HepG2 (cell line): ENCODE results near the gene GLOD4. TPM values are rescaled to one million over a fixed set of nuclear protein-coding genes. Genes with fewer than 3 reads are reported as not detected.
A peak's percentile ranks its signal among the peaks of the same experiment; 100 is the strongest.

Source experiments
- ATAC-seq: fragments of 200-7000 bp; cut with Tn5 transposase; 3 replicates; pipeline ENCODE4 v1.9.1; 2020; ENCODE audit warnings: mild to moderate bottlenecking, moderate library complexity
- BruUV-seq: library from RNA; stranded (reverse); fragments of 400-500 nt; replicated peaks from 2 replicates; lab custom pipeline; 2021; lab: Mats Ljungman, UMichigan
- CTCF ChIA-PET: fragments of 300-600 bp; formaldehyde crosslinking; extraction: SDS; loops from one replicate; lab custom pipeline; 2021; ENCODE audit warnings: low total read pairs, inconsistent platforms, low intra/inter-chr PET ratio; lab: Yijun Ruan, JAX
- POLR2A ChIA-PET: fragments of 350-600 bp; sonication (Branson Sonifier 250); formaldehyde crosslinking; loops from one replicate; lab custom pipeline; 2020; ENCODE audit warnings: antibody characterized with exemption, inconsistent platforms; lab: Yijun Ruan, JAX
- DNase-seq: peaks from one replicate; pipeline ENCODE4 v3.0.0-alpha.2; 2015; ENCODE audit warnings: low spot score
- FAIRE-seq: peaks from 3 replicates; lab custom pipeline; 2011; peaks lifted over from hg19 to GRCh38; lab: Jason Lieb, UNC
- H2AFZ ChIP-seq: one replicate; pipeline ENCODE4 v1.6.1; 2011; ENCODE audit warnings: low read length, inconsistent platforms
- H3K27ac ChIP-seq: fragments of 300-600 bp; 3 replicates; pipeline ENCODE4 v1.8.0; 2011; ENCODE audit warnings: mixed run types, mild to moderate bottlenecking, mixed read lengths, low read length, inconsistent platforms; ENCODE audit not compliant: insufficient read depth; ENCODE audit errors: extremely low read length
- H3K27me3 ChIP-seq, 2 experiments: fragments of 200-600 bp in 1 of 2; 2 replicates in 1 of 2; 3 replicates in 1 of 2; pipeline versions ENCODE4 v1.6.0 to v1.8.0; 2011; ENCODE audit warnings: low read length in 2 of 2, mild to moderate bottlenecking in 2 of 2, moderate library complexity in 2 of 2, inconsistent platforms in 1 of 2; ENCODE audit not compliant: insufficient read depth in 2 of 2, control insufficient read depth in 1 of 2
- H3K36me3 ChIP-seq, 2 experiments: fragments of 200-600 bp in 1 of 2; replicated peaks in 1 of 2; 2 replicates in 1 of 2; 3 replicates in 1 of 2; pipeline versions ENCODE4 v1.5.1 to v1.8.0; 2011; ENCODE audit warnings: low read length in 2 of 2, inconsistent platforms in 1 of 2; ENCODE audit not compliant: insufficient read depth in 2 of 2, control insufficient read depth in 1 of 2
- H3K4me1 ChIP-seq: 2 replicates; pipeline ENCODE4 v1.5.1; 2012; ENCODE audit warnings: low read length, inconsistent platforms; ENCODE audit not compliant: insufficient read depth
- H3K4me2 ChIP-seq: 2 replicates; pipeline ENCODE4 v1.6.0; 2011; ENCODE audit warnings: low read depth, low read length, inconsistent platforms
- H3K4me3 ChIP-seq, 3 experiments: fragments of 200-600 bp in 1 of 3; sonication (generic), shearing (Covaris generic) in 1 of 3; replicated peaks in 1 of 3; 2 replicates each; pipeline ENCODE4 v1.5.1; 2011 to 2016; ENCODE audit warnings: low read length in 3 of 3, inconsistent platforms in 2 of 3, low read depth in 2 of 3, mild to moderate bottlenecking in 2 of 3, control low read depth in 1 of 3, mixed read lengths in 1 of 3; ENCODE audit not compliant: insufficient read depth in 1 of 3
- H3K79me2 ChIP-seq: one replicate; pipeline ENCODE4 v1.6.1; 2011; ENCODE audit warnings: low read length, inconsistent platforms; ENCODE audit not compliant: insufficient read depth
- H3K9ac ChIP-seq: 2 replicates; pipeline ENCODE4 v1.6.0; 2011; ENCODE audit warnings: mild to moderate bottlenecking, low read depth, low read length, inconsistent platforms; ENCODE audit not compliant: insufficient read depth
- H3K9me3 ChIP-seq: 2 replicates; pipeline ENCODE4 v1.5.1; 2012; ENCODE audit warnings: mild to moderate bottlenecking, low read length
- H4K20me1 ChIP-seq: 2 replicates; pipeline ENCODE4 v1.6.0; 2011; ENCODE audit warnings: inconsistent platforms, mild to moderate bottlenecking, low read length, moderate library complexity; ENCODE audit not compliant: insufficient read depth
- PHF8 ChIP-seq: sonication (generic); formaldehyde crosslinking; IDR thresholded peaks from 2 replicates; pipeline ENCODE4 v1.5.0; 2020; ENCODE audit warnings: missing genetic modification reagents
- ZFAT ChIP-seq: sonication (generic); formaldehyde crosslinking; conservative IDR thresholded peaks from 2 replicates; pipeline ENCODE4 v1.8.1; 2023; ENCODE audit warnings: missing genetic modification reagents, inconsistent platforms
- ZNF160 ChIP-seq: sonication (generic); formaldehyde crosslinking; IDR thresholded peaks from 2 replicates; pipeline ENCODE4 v1.8.0; 2022; ENCODE audit warnings: mild to moderate bottlenecking, inconsistent platforms, missing genetic modification reagents
- ZNF253 ChIP-seq: sonication (generic); formaldehyde crosslinking; IDR thresholded peaks from 2 replicates; pipeline ENCODE4 v1.8.0; 2022; ENCODE audit warnings: mild to moderate bottlenecking, missing genetic modification reagents, borderline replicate concordance
- ZNF530 ChIP-seq: sonication (generic); formaldehyde crosslinking; IDR thresholded peaks from 2 replicates; pipeline ENCODE4 v1.5.0; 2020; ENCODE audit warnings: low read depth, mild to moderate bottlenecking, missing genetic modification reagents
- ZNF605 ChIP-seq: sonication (generic); formaldehyde crosslinking; IDR thresholded peaks from 2 replicates; pipeline ENCODE4 v1.8.0; 2022; ENCODE audit warnings: mild to moderate bottlenecking, missing genetic modification reagents
- WGBS: methylation state at CpG from one replicate; pipeline ENCODE4 v1.1.6; 2017; ENCODE audit warnings: low lambda C conversion rate; 5-methylcytosine and 5-hydroxymethylcytosine counted together
- in situ Hi-C: cut with HindIII; loops from 2 replicates; pipeline ENCODE4 v1.10.0; 2017; ENCODE audit warnings: low pct_unique_long_range_greater_than_20kb; ENCODE audit not compliant: extremely low pct_ligation_motif_present
- intact Hi-C: fragments of 100-400 bp; cut with micrococcal nuclease; formaldehyde crosslinking; loops from one replicate; pipeline ENCODE4 v1.10.0; 2022; ENCODE audit not compliant: unreplicated experiment
- polyA plus RNA-seq, 8 experiments: library from polyadenylated mRNA; depleted of rRNA in 3 of 8; stranded (reverse) in 7 of 8; unstranded in 1 of 8; fragments of >200 nt; fragmentation: Illumina TruSeq in 4 of 8; extraction: Trizol in 4 of 8; gene quantifications; 2 replicates each; pipeline versions ENCODE4 v1.2.1 to v1.2.3, GENCODE V29; 2011 to 2016; ENCODE audit warnings: low read depth in 4 of 8, missing spikeins in 1 of 8, mixed read lengths in 1 of 8; ENCODE audit not compliant: insufficient read depth in 1 of 8
- total RNA-seq, 5 experiments: library from RNA; depleted of rRNA; stranded (reverse); fragments of >200 nt; fragmentation: Illumina TruSeq; extraction: Trizol; gene quantifications; 2 replicates each; pipeline ENCODE4 v1.2.3, GENCODE V29; 2016; ENCODE audit warnings: low read depth in 1 of 5

The GLOD4 gene
- total and polyA plus RNA-seq, 2 of the 13 experiments (the other 11 are each of a cell fraction or from before 2014, with no cell fraction given) = 53.7 to 87.8 TPM

DNA sequence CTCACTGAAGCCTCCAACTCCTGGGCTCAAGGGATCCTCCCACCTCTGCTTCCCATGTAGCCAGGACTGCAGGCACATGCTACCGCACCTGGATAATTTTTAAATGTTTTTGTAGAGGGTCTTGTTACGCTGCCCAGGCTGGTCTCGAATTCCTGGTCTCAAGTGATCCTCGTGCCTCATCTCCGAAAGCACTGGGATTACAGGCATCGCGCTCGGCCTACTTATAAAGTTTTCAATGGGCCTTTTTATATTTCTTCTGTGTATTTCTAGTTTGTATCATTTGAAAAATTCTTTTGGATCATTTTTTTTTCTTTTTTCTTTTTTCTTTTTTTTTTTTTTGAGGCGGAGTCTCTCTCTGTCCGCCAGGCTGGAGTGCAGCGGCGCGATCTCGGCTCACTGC lies 57.0 kb downstream of the GLOD4 start:
- DNase-seq (no peak), ATAC-seq (no peak), FAIRE-seq (no peak)
- intact Hi-C loops = no loop called here
- Histone ChIP-seq H3K9ac (no peak overlapping the region), H3K4me2 (peak overlapping the region; percentile 96; the same call in 1 of the 2 replicates), H2AFZ (no peak overlapping the region), H3K27me3 (no peaks in the 10 kb centered on the region), H3K36me3 (no peaks in the 10 kb centered on the region), H3K79me2 (no peaks in the 10 kb centered on the region), H4K20me1 (no peaks in the 10 kb centered on the region), H3K9me3 (no peaks in the 10 kb centered on the region), H3K4me3 (no peak overlapping the region), H3K27ac (no peak overlapping the region), H3K4me1 (peaks cover 46% of the 10 kb centered on the region)
- TF ChIP-seq ZNF160 (peak; percentile 96), PHF8 (no peak), ZNF605 (0 out of 2 replicates have a peak, but pooled peaks have one; percentile 0)
- ChIA-PET CTCF (no interaction called here), POLR2A (no interaction called here)
- in situ Hi-C loops = no loop called here
- 87% methylated on average over 14 of the region's 14 CpGs for WGBS
- no TSS peak for BruUV-seq

DNA sequence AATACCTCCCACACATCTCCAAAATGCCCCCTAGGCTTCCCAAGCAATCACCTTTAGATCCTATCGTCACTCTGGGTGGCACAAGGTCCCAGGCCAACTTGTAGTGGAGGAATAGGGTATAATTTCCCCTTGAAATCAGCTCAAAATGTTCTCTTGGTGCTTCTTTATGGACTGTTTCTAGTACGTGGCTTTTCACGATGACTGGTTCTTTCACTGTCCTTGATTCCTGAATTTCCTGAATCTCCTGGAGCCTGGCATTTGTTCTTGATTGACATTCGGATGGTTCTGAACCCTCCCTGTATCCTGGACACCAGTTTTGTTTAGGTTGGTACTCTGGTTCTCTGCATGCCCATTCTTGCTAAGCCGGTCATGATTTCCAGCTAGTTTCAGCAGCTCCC lies 60.5 kb downstream of the GLOD4 start:
- TF ChIP-seq ZNF530 = no peak
- TF ChIP-seq ZFAT = no peak
- TF ChIP-seq ZNF253 (CRISPR knock-in tag) = no peak
- Histone ChIP-seq H3K79me2 (no peaks in the 10 kb centered on the region), H3K9ac (no peak overlapping the region), H3K36me3 (no peaks in the 10 kb centered on the region), H3K27ac (no peak overlapping the region), H3K4me3 (no peak overlapping the region), H2AFZ (no peak overlapping the region), H3K27me3 (no peaks in the 10 kb centered on the region), H3K4me2 (peak overlapping the region; percentile 23; the same call in 1 of the 2 replicates), H3K9me3 (no peaks in the 10 kb centered on the region), H4K20me1 (no peaks in the 10 kb centered on the region), H3K4me1 (peaks cover 30% of the 10 kb centered on the region)
- POLR2A ChIA-PET = no interaction called here
- DNase-seq (no peak), ATAC-seq (no peak), FAIRE-seq (no peak)
- intact Hi-C loops (no loop called here), in situ Hi-C loops (no loop called here)
- 57% methylated on average over 5 of the region's 5 CpGs for WGBS
- CTCF ChIA-PET = no interaction called here
- BruUV-seq = no TSS peak
